Kidney glomerular epithelial cell (primary cell): Measurements from ENCODE around the gene AGO3.

Source experiments
- DNase-seq: peaks from one replicate; lab custom pipeline; 2025; lab: John Stamatoyannopoulos, UW

AGO3 gene

GRCh38 chr1:36083635-36084496, 153.0 kb downstream of the AGO3 start, which contains the start of gene TEKT2:
TSS of gene TEKT2 (plus strand) at chr1:36084094. CDS start at chr1:36084922, 828 bp downstream.
- DNase-seq, result no peak

- DNase-seq, result no peak
Measured at GRCh38 chr1:36084497-36085115, 153.7 kb downstream of the AGO3 start.

DNA sequence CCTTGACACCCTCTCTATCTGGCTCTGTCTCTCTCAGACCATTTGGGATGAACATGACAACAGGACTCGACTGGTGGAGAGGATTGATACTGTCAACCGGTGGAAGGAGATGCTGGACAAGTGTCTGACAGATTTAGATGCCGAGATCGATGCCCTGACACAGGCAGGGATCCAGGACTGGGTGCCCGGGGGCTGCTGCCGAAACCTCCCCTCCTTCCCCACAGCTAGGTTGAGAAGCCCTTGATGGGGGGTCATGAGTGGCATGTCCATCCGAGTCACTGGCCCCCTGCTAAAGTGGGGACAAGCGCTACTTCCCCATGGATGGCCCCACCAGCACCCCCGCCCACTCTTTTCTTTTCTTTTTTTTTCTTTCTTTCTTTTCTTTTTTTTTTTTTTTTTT, 154.2 kb downstream of the AGO3 start:
- DNase-seq, result no peak

- DNase-seq, result no peak
Measured at GRCh38 chr1:36085686-36086526, 155.0 kb downstream of the AGO3 start.

DNA sequence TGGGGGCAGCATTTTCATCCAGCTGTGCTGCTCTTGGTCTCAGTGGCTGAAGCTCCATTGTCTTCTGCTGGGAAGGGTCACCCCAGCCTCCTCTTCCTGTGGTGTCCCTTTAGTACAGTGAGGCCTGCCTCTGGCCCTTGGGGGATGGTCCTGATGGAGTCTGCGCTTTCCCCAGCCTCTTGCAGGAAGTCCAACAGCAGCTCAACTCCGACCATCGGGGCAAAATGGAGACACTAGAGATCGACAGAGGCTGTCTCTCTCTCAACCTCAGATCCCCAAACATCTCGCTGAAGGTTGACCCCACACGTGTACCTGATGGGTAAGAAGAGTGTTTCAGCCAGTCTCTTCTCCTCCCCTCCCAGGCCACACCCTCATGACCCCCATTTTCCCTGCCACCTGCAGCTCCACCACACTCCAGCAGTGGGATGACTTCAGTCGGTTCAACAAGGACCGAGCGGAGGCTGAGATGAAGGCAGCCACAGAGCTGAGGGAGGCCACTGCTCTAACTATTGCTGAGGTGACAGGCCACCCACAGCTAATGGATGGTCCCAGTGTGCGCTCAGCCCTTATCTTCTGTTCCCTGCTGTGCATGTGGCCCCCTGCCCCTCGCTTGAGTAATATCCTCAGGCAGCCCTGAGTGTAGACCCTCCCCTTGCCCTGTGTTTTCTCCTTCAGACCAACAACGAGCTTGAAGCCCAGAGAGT, 155.8 kb downstream of the AGO3 start:
- DNase-seq, result no peak

GRCh38 chr1:36087233-36088123, 156.6 kb downstream of the AGO3 start:
- DNase-seq, result no peak

DNA sequence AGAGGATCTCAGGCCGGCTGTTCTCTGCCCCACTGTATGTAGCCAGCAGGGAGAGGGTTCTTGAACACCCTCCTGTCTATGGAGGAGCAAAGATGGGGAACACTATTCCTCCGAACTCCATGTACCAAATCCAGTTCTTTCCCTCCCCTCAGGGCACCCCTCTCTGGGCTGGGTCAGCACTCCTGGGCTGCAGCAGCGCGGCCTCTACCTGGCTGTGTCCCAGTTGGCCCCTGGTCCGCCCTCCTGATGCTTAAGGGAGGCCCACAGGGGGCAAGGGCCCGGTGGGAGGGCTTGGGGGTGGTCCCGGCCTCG, 157.3 kb downstream of the AGO3 start:
- no peak for DNase-seq

GRCh38 chr1:36088577-36089392, 157.9 kb downstream of the AGO3 start, which contains the start of gene ADPRS:
TSS of gene ADPRS (plus strand) at chr1:36088892. CDS start at chr1:36088905, 13 bp downstream.
- DNase-seq, result peak; percentile 75

GRCh38 chr1:36089393-36090121, 158.7 kb downstream of the AGO3 start:
- peak; percentile 38 for DNase-seq

GRCh38 chr1:36091141-36091540, 160.2 kb downstream of the AGO3 start:
- DNase-seq, result no peak

- no peak for DNase-seq
Measured at GRCh38 chr1:36091698-36092097, 160.8 kb downstream of the AGO3 start.

GRCh38 chr1:36092166-36092797, 161.4 kb downstream of the AGO3 start:
- DNase-seq, result no peak

DNA sequence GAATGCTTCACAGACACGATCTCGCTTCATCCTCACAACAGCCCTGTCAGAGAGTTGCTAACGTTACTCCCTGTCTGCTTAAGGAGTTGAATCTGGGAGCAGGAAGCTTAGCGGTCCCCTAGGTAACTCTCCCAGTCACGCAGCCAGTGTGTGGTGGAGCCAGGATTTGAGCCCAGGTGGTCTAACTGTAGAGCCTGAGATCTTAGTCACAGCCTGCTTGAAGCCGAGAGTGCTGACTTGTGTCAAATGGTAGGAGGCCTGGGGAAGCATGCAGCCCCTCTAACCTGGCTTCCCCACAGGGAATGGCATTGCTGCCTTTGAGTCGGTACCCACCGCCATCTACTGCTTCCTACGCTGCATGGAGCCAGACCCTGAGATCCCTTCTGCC, 161.9 kb downstream of the AGO3 start:
- no peak for DNase-seq

GRCh38 chr1:36093226-36093625, 162.3 kb downstream of the AGO3 start:
- DNase-seq, result no peak

DNA sequence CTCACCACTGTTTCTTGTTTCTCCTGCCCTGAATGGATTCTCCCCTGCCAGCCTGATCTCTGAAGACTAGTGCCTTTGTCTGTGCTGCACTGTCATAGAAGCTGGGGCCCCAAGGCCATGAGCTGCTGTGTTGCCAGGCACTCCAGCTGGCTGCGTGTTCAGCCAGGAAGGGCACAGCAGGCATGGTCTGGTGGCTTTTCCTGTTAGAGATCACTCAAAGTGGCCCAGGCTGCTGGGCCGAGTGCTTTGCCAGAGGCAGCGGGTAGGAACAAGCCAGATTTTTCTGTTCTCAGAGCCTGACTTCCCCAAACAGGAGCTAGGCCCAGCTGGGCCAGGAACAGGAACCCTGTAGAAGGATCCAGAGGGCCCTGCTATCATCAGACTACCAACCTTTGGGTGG, 163.0 kb downstream of the AGO3 start:
- no peak for DNase-seq

DNA sequence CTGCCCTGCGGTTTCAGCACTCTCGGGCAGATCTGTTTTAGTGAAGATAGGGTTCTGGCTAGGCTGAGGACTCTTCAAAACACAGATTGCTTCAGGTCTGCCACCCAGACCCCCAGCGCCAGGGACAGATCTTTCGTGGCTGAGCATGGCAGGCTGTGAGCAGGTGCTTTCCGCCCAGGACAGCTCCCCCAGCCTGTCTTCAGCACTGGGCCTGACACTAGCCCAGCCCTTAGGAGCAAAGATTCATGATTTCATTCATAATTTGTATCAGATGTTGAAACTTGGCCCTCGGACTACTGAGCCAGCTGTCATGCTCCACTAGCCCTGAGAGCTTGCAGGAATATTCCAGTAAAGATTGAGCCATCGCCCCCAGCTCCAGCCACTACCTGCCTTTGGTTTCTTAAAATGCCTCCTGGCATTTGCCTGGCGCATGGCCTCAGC, 163.7 kb downstream of the AGO3 start:
- no peak for DNase-seq

- DNase-seq, result no peak
Measured at GRCh38 chr1:36095760-36096405, 165.0 kb downstream of the AGO3 start.
